GM18505 (cell line): ENCODE results near the gene FER1L5.
A peak's percentile ranks its signal among the peaks of the same experiment; 100 is the strongest.

ENCODE experiments used
- ATAC-seq: cut with Tn5 transposase; IDR thresholded peaks from one replicate; pipeline ENCODE4 v1.9.1; 2021; ENCODE audit not compliant: unreplicated experiment
- POLR2A ChIP-seq: IDR thresholded peaks from 4 replicates; pipeline ENCODE4 v1.6.1; 2011; ENCODE audit warnings: borderline replicate concordance; ENCODE audit not compliant: insufficient read depth, insufficient read length; ENCODE audit errors: extremely low read depth

Gene FER1L5

DNA sequence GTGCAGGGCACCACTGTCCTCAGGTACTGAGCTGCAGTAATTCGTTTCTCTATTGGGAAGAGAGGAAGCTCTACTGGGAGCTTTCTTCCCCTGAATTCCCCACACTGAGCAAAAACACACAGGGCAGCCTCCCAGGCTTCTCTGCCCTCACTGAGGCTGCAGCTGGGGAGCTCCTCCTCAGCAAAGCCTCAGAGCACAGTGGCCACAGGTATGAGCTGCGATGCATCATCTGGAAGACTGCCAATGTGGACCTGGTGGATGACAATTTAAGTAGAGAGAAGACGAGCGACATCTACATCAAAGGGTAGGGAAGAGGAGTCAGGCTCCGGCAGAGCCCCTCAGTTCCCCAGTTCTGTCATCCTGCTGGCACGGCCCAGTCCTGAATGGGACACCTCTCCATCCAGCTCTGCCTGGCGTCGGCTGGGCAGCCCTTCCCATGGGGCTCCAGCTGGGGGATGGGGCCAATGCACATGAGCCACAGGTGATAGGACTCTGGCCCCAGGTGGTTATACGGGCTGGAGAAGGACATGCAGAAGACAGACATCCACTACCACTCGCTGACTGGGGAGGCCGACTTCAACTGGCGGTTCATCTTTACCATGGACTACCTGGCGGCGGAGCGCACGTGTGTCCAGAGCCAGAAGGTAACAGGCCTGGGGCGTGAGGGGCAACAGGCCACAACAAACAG lies 59.7 kb downstream of the FER1L5 start:
- no peak for ATAC-seq
- no peak for TF ChIP-seq POLR2A

DNA sequence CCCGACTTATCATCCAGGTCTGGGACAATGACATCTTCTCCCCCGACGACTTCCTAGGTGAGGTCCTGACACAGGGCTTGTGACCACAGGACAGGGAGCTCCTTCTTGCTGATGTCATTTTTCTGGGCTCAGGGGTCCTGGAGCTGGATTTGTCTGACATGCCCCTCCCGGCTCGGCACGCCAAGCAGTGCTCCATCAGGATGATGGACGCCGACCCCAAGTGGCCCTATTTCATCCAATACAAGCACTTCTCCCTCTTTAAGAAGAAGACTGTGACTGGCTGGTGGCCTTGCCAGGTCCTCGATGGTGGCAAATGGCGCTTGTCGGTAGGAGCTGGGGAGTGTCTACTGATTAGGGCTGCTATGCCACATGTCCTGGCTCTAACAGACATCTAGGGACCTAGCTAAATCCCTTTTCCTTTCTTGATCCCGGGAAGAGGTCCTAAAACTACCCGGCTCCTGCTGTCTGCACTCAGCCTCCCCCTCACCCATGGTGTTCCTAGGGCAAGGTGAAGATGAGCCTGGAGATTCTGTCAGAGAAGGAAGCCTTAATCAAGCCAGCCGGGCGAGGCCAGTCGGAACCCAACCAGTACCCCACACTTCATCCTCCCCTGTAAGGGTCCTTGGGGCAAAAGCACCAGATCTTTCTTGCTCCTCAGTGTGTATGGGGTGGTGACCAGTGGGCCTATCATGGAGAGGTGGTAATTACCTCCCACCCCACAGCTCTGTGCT lies 60.6 kb downstream of the FER1L5 start:
- no peak for ATAC-seq
- TF ChIP-seq POLR2A: no peak

DNA sequence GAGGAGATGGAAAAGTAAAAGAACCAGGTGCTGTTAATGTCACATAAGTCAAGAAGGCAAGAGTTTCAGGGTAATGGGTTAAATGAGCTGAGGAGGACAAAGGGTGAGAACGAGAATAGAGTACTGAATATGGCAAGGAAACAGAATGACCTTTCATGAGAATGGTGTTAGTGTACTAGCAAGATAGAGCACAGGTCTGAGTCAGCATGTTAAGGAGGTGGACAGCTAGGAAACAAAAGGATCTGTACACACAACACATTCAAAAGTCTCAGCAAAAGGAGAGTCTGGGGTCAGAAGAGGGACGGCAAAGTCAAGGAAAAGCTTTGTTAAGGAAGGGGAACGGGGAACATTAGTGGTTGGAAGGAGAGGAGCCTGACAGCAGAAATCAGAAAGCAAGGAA lies 68.4 kb downstream of the FER1L5 start:
- ATAC-seq: no peak
- no peak for TF ChIP-seq POLR2A

DNA sequence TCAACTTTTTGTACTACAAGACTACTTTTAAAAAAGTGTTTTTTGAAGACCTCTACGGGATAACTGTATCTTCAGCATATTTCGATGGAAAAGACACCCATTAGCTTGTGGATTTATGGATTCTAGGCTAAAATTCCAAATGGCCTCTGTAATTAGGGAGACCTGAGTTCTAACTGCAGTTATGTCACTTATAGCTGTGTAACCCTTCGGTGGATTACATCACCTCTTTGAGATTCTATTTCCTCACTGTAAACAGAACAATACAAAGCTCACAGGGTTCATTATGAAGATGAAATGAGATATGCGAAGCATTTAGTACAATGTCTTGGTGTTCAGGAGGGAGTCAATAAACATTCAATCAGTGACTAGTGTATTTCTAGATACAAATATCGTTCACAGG lies 73.1 kb downstream of the FER1L5 start:
- no peak for ATAC-seq
- TF ChIP-seq POLR2A: no peak

DNA sequence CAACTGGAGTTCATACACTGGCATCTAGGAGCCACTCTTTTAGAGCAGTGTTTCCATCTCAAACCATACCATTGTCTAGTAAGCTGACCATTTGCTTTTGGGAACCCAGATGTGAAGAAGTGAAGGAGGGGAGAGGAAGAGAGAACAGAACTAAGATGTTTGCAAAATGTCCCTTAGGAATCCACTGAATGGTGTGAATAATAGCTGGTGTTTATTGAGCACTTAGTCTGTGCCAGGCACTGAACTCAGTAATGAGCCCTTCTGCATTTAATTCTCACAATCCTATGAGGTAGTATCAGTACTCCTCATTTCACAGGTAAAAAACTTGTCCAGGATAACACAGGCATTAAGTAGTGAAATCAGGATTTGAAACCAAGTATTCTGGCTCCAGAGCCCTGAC lies 73.8 kb downstream of the FER1L5 start:
- TF ChIP-seq POLR2A: no peak
- no peak for ATAC-seq

DNA sequence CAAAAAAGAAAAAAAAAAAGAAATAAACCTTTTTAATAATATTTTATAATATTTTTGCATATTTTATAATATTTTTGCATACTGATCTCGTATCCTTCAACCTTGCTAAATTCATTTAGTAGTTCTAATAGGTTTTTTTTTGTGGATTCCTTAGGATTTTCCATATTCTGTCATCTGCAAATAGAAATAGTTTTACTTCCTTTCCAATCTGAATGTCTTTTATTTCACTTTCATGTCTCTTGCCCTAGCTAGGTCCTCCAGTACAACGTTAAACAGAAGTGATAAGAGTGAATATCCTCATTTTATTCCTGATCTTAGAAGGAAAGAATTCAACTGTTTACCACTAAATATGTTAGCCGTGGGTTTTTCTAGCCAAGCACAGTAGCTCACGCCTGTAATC lies 83.6 kb downstream of the FER1L5 start:
- no peak for TF ChIP-seq POLR2A
- no peak for ATAC-seq

DNA sequence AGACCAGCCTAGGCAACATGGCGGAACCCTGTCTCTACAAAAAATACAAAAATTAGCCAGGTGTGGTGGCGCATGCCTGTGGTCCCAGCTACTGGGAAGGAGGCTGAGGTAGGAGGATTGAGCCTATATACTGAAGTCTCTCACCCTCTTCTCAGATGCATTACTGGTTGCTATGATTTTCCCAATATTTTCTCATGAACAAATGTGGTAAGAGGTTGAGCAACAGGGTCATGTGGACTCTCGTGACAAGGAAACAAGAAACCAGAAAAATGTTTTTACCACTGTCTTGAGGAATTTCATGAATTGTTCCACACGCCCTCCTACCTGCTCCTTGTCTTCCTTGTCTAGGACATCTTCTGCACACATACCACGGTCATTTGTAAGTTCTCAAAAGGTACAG lies 84.9 kb downstream of the FER1L5 start:
- ATAC-seq: no peak
- TF ChIP-seq POLR2A: no peak

DNA sequence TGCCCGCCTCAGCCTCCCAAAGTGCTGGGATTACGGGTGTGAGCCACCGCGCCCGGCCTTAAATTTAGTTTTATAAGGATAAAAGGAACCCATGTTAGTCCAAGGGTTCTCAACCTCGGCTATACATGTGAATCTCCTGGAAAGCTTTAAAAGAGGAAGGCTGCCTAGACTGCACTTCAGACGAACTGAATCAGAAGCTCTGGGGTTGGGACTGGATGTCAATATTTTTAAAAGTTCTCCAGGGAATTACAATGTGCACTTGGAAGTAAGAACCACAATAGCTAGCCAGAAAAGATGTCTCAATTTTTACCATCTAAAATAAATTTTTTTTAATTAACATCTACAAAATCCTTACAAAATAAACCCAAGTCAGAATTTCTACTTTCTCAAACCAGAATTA lies 87.2 kb downstream of the FER1L5 start:
- TF ChIP-seq POLR2A: no peak
- no peak for ATAC-seq

DNA sequence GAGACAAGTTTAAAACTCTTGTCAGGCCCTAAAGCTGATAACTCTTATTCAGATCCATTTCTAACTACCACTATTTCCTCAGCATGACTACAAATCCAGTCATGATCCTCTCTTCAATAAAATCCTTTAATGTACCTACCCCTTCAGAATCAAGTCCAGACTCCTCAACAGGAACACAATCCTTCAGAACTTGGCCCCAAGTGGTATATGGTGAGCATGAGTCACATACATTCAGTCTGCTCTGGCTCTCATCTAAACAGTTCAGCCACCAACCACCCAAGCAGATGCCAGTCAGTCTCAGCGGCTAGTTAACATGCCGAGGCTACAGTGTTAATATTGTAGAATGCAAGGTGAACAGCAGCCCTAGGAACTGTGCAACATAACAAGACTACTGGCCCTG lies 87.6 kb downstream of the FER1L5 start:
- TF ChIP-seq POLR2A: no peak
- ATAC-seq: no peak

DNA sequence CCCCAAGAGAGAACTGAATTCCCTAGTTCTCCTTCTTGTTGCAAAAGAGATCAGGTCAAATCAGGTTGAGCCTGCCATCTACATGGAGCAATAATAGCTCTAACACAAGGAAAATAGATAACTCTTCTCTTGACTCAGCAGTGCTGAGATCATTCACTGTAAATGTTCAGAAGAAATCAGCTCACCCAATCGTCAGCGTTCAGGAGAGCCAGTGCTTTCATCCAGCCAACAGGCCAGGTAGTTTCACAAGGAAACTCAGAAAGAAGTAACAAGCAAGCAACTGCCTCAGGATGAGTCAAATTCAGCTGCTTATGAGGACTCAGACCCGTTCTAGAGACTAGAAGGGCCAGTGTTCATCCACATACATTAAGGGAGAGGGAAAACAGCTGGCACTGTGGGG lies 91.4 kb downstream of the FER1L5 start:
- no peak for TF ChIP-seq POLR2A
- ATAC-seq: no peak

DNA sequence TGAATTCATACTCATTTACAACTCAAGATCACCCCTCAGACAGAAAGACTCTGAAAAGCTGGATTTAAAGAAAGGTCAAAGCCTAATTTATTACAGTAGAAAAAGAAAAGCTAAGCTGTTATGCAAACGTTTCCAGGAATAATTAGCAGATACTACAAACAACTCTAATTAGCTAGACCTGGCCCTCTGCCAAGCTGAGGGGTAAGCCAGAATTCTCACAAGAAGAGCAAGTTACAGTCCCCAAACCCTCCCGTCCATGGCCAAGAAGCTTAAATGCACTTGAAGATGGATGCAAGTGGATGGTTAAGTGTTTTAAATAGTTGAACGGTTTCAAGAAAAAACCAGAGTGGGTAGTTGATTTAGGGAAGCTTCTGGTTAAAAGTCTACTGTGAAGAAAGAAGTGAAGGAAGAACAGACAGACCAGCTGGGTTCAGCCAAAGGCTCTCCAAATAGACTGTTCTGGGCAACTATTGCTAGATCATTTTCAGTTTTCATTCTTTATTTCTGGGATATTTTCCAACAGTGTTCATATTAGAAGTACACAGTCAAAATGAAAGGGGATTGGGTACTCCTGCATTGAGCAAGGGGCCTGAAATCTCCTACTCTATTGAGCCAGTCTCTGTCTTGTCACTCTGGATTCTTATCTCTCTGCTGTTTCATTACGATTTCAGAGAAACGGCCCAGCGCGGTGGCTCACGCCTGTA lies 92.5 kb downstream of the FER1L5 start:
- no peak for ATAC-seq
- no peak for TF ChIP-seq POLR2A

DNA sequence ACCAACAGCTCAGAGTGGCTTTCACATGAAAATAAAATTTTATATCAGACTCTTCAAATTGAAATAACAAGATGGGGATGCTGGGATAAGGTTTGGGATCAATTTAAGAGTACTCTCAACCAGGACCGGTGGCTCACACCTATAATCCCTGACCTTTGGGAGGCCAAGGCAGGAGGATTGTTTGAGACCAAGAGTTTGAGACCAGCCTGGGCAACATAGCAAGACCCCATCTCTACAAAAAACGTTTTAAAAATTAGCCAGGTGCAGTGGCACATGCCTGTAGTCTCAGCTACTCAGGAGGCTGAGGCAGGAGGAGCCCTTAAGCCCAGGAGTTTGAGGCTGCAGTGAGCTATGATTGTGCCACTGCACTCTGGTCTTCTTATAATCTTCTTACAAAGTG lies 94.7 kb downstream of the FER1L5 start:
- TF ChIP-seq POLR2A: no peak
- ATAC-seq: no peak

DNA sequence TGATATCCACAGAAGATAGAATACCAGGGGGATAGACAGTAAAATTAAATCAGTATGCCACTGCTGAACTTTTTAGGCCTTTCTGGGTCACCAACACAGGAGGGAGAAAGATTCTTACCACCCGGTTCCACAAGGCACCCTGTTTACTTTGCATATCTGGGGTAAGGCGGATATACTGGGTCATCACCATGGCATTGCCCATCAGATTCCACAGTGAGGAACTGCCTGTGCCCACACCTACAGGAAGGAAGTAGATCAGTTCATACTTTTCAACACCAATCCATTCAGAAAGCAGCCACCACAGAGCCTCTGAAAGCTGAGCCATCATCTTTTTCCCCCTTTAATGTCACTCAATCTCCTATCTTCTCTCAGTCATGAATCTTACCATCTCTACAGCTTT lies 95.3 kb downstream of the FER1L5 start:
- no peak for ATAC-seq
- no peak for TF ChIP-seq POLR2A

DNA sequence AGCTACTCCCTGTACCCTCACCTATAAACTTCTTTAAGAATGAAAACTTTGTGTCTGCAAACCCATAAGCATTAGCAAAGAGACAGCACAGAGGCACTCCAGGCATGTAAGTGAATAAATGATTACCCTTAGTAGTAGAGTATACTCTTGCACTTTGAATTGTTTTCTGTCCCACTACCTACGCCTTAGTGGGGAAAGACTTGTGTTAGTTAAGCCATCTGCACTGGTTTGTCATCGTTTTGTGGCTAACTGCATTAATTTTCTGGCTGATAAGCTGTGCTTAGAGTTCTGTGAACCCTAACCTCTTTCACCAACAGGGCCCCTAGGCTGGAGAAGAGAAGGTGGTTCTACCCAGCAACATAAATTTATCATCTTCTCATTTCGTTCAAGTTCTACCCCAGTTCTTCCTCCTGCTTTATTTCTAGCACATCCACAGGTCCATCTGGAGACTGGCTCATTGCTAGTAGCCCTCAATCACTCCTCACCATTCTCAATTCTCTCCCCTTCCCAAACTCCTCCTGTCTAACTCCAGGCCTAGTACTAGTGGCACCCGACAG lies 96.6 kb downstream of the FER1L5 start:
- TF ChIP-seq POLR2A: no peak

DNA sequence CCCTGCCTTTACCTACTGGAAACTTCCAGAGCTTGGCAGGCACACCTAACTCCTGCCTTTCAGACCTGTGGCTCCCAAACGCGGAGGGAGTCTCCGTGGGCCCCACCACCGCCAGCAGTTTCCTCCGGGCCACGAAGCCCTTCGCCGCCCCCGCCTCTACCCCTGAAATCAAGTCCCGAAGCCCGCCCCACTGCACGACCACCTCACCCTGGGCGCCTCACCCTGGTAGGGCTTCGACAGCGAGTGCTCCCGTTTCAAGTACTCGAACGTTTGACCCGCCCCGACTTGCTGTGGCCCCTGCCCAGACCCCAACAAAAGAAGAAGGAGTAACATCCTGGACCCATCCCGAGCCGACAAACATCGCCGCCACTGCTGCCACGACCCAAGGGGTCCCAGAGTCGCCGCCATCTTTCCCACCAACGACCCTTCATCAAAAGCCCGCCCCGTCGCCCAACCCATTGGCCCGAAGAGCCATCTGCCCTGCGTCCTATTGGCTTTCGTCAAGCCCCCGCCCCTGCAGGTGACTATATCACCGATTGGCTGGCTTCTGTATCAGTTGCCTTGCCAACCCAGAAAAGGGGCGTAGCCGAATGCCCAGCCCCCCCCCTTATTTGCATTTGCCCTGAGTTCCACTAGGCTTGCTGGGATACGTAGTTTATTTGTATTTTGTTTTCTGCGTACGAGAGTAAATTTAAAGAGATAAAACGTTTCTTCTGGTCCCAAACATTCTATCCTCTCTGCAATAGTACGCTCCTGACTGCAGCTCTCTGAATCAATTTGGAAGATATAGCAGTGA lies 97.3 kb downstream of the FER1L5 start, which contains the start of gene LMAN2L:
TSS of gene LMAN2L (minus strand) at position 432 of the 796 bp plus-strand sequence. CDS start at position 408, 24 bp downstream.
- ATAC-seq: peak; percentile 98
- peak; percentile 74 for TF ChIP-seq POLR2A

More for the DNA sequence above, 96.6 kb downstream of the FER1L5 start:
- ATAC-seq: no peak
